Suprapubic skin (tissue), 3 donors: ENCODE results near the gene CELA1.

ENCODE experiments used
- EP300 ChIP-seq: sonication (generic); formaldehyde crosslinking; IDR thresholded peaks from one replicate; pipeline ENCODE4 v1.6.1; 2017; ENCODE audit warnings: antibody characterized with exemption
- TF ChIP-seq, protein P1 (sequence below), 2 donors: fragments of 200-600 bp in 1 of 2; fragments of 450-650 bp in 1 of 2; sonication (generic) in 1 of 2; IDR thresholded peaks; one replicate each; pipeline ENCODE4 v1.5.1; 2016 to 2019; ENCODE audit warnings: antibody characterized with exemption in 2 of 2, mild to moderate bottlenecking in 1 of 2, moderate library complexity in 1 of 2

DNA sequence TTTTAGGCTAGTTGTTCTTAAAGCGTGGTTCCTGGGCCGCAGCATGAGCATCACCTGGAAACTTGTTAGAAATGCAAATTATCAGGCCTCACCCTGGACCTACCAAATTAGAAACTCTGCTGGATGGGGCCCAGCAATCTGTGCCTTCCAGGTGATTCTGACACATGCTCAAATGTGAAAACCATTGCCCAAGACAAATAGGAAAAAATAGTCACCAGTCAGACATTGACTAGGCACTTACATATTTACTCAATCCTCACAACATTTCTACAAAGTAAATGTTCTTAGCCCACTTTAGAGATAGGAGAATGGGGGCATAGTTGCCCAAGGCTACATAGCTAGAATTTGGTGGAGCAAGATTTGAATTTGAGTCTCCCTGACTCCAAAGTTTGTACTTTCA, 3.3 kb downstream of the CELA1 start:
- TF ChIP-seq, protein P1, sequence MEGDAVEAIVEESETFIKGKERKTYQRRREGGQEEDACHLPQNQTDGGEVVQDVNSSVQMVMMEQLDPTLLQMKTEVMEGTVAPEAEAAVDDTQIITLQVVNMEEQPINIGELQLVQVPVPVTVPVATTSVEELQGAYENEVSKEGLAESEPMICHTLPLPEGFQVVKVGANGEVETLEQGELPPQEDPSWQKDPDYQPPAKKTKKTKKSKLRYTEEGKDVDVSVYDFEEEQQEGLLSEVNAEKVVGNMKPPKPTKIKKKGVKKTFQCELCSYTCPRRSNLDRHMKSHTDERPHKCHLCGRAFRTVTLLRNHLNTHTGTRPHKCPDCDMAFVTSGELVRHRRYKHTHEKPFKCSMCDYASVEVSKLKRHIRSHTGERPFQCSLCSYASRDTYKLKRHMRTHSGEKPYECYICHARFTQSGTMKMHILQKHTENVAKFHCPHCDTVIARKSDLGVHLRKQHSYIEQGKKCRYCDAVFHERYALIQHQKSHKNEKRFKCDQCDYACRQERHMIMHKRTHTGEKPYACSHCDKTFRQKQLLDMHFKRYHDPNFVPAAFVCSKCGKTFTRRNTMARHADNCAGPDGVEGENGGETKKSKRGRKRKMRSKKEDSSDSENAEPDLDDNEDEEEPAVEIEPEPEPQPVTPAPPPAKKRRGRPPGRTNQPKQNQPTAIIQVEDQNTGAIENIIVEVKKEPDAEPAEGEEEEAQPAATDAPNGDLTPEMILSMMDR (IDR thresholded peaks at IDR 0.05), result no peak
- TF ChIP-seq EP300, result no peak
